GM19467 (cell line): ENCODE results near the gene ARHGAP10.
"Not testable (repeated sequence)": the region's sequence is repeated elsewhere in the genome, so short reads cannot be mapped to it uniquely, and the experiment has no call there.

ENCODE experiments used
- ATAC-seq: cut with Tn5 transposase; IDR thresholded peaks from one replicate; pipeline ENCODE4 v1.9.1; 2021; ENCODE audit warnings: mild to moderate bottlenecking, moderate library complexity; ENCODE audit not compliant: unreplicated experiment

ARHGAP10 gene

GRCh38 chr4:147885216-147885615 is 153.3 kb downstream of the ARHGAP10 start:
- ATAC-seq: not testable (repeated sequence)

- no peak for ATAC-seq
Observed at GRCh38 chr4:147891476-147892115, 159.7 kb downstream of the ARHGAP10 start.

GRCh38 chr4:147899512-147899911 is 167.6 kb downstream of the ARHGAP10 start:
- ATAC-seq: no peak

- ATAC-seq: no peak
Observed at GRCh38 chr4:147901388-147901787, 169.5 kb downstream of the ARHGAP10 start.

- ATAC-seq: no peak
Observed at GRCh38 chr4:147901916-147902315, 170.0 kb downstream of the ARHGAP10 start.

DNA sequence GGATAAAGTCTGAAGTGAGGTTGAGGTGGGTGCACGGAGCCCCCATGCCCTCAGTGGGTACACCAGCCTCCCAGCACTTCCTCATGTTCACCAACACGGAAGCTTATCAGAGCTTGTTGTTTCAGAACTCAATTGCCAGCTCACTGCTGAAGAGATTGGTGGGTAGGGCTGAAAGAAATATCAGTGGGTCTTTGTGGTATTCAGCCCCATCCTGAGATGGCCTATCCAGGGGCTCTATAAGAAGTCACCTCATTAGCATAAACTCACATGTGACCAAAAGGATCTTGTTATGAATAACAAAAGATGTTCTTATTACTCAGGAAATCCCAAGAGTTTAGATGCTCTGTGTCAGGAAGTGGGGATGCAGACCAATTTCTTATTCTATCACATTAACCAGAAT is 177.3 kb downstream of the ARHGAP10 start:
- no peak for ATAC-seq

GRCh38 chr4:147910315-147910714 is 178.4 kb downstream of the ARHGAP10 start:
- no peak for ATAC-seq

GRCh38 chr4:147912106-147912505 is 180.2 kb downstream of the ARHGAP10 start:
- ATAC-seq: not testable (repeated sequence)

- ATAC-seq: peak; percentile 53
Observed at GRCh38 chr4:147913137-147913536, 181.2 kb downstream of the ARHGAP10 start.

DNA sequence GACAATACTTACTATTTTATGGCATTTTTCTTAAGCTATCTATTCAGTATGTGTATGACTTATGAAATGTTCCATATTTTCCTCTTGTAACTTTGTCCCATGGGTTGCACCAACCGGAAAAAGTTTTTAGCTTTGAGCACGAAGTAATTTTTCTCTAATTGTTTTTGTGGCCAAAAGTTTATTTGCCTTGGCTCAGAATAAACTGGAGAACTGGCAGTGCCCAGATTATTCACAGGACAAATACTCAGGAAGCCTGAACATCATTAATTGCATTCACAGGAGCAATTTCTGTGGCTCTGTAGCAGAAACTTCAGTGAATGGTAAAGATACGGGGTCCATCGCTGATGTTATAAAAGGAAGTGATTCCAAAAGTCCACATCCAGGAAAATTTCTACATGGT is 184.5 kb downstream of the ARHGAP10 start:
- no peak for ATAC-seq

DNA sequence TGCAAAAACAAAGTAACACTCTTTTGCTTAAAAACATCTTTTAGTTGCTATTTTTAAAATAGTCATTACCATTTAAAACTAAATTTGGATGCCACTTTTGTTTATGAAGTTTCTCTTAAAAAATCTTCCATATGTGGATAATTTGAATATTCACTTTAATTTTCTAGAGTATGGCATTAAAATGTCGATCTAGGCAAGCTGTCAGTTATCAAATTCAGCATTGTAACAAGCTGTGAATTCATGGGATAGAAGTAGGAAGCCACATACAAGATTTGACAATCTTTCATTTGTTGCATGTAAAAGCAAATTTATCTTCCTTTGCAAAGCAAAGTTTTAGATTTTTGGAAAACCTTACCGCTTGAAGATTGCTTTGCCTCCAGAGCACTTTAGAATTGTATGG is 191.5 kb downstream of the ARHGAP10 start:
- ATAC-seq: no peak

GRCh38 chr4:147923854-147924253 is 192.0 kb downstream of the ARHGAP10 start:
- no peak for ATAC-seq

DNA sequence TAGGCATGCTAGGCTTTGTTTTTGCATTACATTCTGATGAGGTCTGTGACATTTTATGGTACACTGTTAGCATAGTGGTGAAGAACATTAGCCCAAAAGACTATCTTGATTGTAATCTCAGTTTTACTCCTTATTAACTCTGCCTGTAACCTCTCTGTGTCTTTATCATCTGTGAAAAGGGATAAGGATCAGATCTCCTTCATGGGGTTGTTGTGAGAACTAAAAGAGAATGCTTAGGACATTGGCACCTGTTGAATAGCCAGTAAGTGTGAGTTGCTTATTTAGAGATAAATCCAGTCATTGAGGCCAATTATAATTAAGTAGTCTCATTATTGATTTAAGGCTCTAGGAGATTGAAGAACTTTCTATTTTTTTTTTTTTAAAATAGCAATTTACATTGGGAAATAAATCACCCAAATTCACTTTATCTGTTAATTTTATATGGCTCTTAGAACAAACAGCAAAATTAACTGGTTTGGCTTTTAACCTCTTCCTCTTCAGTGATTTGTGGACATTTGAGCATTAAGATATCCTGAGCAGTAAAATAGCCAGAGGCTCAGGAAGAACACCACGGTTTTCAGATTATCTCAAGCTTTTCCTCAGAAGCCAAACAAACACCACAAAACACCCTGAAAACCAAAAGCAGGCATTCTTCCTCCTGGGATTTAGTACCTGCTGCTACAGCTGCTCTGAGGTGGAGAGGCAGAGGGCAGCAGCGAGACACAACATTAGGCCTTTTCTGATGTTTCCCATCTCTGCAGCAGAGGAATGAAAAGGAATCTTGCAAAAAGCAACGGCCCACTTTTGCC is 192.9 kb downstream of the ARHGAP10 start:
- ATAC-seq: no peak

GRCh38 chr4:147927377-147928137 is 195.7 kb downstream of the ARHGAP10 start:
- ATAC-seq: no peak

- ATAC-seq: no peak
Observed at GRCh38 chr4:147928400-147928799, 196.5 kb downstream of the ARHGAP10 start.

- ATAC-seq: no peak
Observed at GRCh38 chr4:147929746-147930145, 197.9 kb downstream of the ARHGAP10 start.

DNA sequence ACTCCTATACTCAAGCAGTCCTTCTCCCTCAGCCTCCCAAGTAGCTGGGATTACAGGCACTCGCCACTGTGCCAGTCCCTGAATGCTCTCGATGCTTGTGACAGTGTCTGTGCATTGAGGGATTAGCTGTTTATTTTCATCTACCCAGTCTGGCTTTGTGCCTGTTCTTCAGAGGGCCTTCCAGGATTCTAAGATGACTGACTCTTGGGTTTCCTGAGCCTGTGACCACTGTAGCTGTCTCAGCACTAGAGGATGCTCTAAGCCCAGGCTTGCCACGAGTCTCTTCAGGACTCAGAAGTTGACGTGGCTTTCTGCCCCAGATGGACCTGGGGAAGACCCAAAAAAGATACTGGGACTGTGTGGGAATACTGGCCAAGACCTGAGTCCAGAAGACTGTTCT is 201.4 kb downstream of the ARHGAP10 start:
- ATAC-seq: no peak

DNA sequence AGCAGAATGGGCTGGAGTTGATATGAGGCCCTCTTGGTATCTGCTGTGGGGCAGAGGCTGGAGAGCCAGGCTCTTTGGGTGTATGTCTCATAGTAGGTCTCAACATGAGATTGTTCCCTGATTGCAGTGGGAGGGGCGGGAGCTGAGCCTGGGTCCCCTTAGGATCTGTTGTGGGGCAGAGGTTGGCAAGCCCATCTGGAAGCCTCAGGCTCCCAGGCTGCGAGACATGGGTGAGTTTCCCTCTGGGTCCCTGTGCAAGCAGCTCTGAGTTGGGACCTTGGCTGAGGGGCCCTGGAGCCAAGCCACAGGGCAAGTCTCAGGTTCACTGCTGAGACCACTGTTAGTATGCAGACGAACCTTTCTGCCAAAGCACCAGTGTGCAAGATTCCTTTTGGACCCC is 201.9 kb downstream of the ARHGAP10 start:
- ATAC-seq: no peak

GRCh38 chr4:147938496-147938895 is 206.6 kb downstream of the ARHGAP10 start:
- ATAC-seq: no peak

GRCh38 chr4:147940171-147940570 is 208.3 kb downstream of the ARHGAP10 start:
- no peak for ATAC-seq

GRCh38 chr4:147941373-147941772 is 209.5 kb downstream of the ARHGAP10 start:
- ATAC-seq: no peak

GRCh38 chr4:147942729-147943128 is 210.8 kb downstream of the ARHGAP10 start:
- ATAC-seq: peak; percentile 39
